Brain microvascular endothelial cell (primary cell): ENCODE results near the gene CNIH2.
"Not testable (repeated sequence)": the region's sequence is repeated elsewhere in the genome, so short reads cannot be mapped to it uniquely, and the experiment has no call there.

Source experiments
- DNase-seq: peaks from one replicate; pipeline ENCODE4 v3.0.0-alpha.2; 2020
- H3K27ac ChIP-seq: fragments of 250-450 bp; sonication (Bioruptor Pico); 2 replicates; pipeline ENCODE4 v1.5.1; 2020; ENCODE audit warnings: mild to moderate bottlenecking, moderate library complexity
- H3K27me3 ChIP-seq: fragments of 250-450 bp; sonication (Bioruptor Pico); replicated peaks from 2 replicates; pipeline ENCODE4 v1.5.1; 2020; ENCODE audit warnings: mild to moderate bottlenecking
- H3K36me3 ChIP-seq: fragments of 250-450 bp; sonication (Bioruptor Pico); replicated peaks from 2 replicates; pipeline ENCODE4 v1.5.1; 2020; ENCODE audit warnings: mild to moderate bottlenecking
- H3K4me3 ChIP-seq: 2 replicates; pipeline ENCODE4 v1.5.1; 2011; ENCODE audit warnings: low read depth, mild to moderate bottlenecking, control low read depth, low read length, moderate library complexity
- in situ Hi-C: cut with HindIII; loops from 2 replicates; pipeline ENCODE4 v1.10.0; 2017; ENCODE audit warnings: low sequenced_read_pairs, low pct_ligation_motif_present
- TF ChIP-seq, protein P1 (sequence below): IDR thresholded peaks from 2 replicates; pipeline ENCODE4 v1.5.1; 2011; ENCODE audit warnings: low read depth, mild to moderate bottlenecking, moderate library complexity, low read length, control low read depth, inconsistent platforms; ENCODE audit errors: missing control alignments

CNIH2 gene

DNA sequence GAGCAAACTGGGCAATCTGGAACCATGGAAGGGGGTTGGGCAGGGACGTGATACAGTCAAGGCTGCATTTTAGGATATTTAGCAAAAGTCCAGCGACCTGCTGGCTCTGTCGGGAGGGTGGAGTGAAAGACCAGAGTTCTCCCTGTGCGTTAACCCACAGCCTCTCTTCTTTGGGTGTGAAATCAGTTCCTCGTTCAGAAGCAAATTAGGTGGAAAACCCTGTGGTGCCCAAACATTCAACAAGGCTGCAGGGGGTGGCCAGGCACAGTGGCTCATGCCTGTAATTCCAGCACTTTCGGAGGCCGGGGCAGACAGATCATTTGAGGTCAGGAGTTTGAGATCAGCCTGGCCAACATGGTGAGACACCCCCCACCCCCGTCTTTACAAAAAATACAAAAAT is 19.6 kb downstream of the CNIH2 start:
- H3K27ac ChIP-seq, result no peak overlapping the region
- in situ Hi-C loops, result no loop called here
- peaks cover 6% of the 10 kb centered on the region for H3K27me3 ChIP-seq
- H3K36me3 ChIP-seq, result no peaks in the 10 kb centered on the region
- no peak for DNase-seq
- TF ChIP-seq, protein P1, sequence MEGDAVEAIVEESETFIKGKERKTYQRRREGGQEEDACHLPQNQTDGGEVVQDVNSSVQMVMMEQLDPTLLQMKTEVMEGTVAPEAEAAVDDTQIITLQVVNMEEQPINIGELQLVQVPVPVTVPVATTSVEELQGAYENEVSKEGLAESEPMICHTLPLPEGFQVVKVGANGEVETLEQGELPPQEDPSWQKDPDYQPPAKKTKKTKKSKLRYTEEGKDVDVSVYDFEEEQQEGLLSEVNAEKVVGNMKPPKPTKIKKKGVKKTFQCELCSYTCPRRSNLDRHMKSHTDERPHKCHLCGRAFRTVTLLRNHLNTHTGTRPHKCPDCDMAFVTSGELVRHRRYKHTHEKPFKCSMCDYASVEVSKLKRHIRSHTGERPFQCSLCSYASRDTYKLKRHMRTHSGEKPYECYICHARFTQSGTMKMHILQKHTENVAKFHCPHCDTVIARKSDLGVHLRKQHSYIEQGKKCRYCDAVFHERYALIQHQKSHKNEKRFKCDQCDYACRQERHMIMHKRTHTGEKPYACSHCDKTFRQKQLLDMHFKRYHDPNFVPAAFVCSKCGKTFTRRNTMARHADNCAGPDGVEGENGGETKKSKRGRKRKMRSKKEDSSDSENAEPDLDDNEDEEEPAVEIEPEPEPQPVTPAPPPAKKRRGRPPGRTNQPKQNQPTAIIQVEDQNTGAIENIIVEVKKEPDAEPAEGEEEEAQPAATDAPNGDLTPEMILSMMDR, result no peak
- no peak overlapping the region for H3K4me3 ChIP-seq

DNA sequence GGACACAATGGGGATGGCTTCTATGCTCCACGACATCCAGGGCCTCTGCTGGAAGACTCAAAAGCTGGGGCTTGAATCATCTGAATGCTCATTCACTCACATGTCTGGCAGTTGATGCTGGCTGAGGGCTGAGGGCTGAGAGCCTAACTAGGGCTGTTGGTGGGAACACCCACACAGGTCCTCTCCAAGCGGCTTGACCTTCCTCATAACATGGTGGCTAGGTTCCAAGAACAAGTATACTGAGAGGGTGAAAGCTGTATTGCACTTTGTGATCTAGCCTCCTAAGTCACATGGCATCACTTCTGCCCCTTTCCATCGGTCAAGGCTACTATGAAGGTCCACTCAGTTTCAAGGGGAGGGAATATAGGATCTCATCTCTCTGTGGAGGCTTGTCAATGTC is 21.2 kb downstream of the CNIH2 start:
- no peak overlapping the region for H3K27ac ChIP-seq
- H3K36me3 ChIP-seq, result no peaks in the 10 kb centered on the region
- no peak overlapping the region for H3K4me3 ChIP-seq
- TF ChIP-seq, protein P1, result no peak
- no peaks in the 10 kb centered on the region for H3K27me3 ChIP-seq
- in situ Hi-C loops, result no loop called here
- DNase-seq, result no peak

DNA sequence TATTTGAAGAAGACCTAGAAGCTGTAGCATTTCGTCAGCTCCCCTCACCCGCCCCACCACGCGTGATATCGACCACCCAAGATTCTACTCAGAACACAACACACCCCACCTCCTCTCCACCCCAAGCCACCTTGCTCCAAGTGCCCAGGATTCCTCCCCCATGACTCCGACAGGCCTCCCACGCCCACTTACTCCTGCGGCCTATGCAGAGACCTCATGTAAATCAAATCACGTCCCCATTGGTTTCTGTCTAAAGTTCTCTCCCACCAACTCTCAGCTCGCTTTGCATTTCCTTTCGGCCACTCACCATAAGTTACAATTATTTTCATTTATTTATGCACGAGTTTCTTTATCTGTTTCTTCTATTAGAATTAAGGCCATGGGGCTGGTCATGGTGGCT is 24.7 kb downstream of the CNIH2 start:
- TF ChIP-seq, protein P1, result no peak
- Histone ChIP-seq H3K36me3 (no peaks in the 10 kb centered on the region), H3K27me3 (no peaks in the 10 kb centered on the region), H3K27ac (no peak overlapping the region), H3K4me3 (no peak overlapping the region)
- in situ Hi-C loops, result no loop called here
- DNase-seq, result no peak

DNA sequence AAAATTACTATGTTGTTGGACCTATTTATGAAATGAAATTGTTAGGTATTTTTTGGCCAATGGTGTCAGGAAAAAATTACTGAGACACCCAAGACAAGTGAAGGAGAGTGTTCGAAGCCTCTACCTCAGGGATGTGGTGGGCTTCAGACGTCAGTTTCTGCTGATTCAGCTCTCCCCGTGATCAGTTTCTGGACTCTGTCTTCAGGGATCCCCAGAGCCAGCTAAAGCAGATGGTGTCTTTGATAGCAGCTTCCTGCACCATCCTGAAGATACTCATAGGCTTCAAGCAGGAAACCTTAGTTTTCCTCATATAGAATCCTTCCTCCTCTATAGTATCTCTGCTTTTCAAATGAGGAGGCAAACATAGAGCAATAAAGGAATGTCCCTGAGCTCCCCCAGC is 31.5 kb downstream of the CNIH2 start:
- no peaks in the 10 kb centered on the region for H3K36me3 ChIP-seq
- DNase-seq, result no peak
- H3K4me3 ChIP-seq, result no peak overlapping the region
- no peak overlapping the region for H3K27ac ChIP-seq
- in situ Hi-C loops, result no loop called here
- no peaks in the 10 kb centered on the region for H3K27me3 ChIP-seq
- TF ChIP-seq, protein P1, result no peak

DNA sequence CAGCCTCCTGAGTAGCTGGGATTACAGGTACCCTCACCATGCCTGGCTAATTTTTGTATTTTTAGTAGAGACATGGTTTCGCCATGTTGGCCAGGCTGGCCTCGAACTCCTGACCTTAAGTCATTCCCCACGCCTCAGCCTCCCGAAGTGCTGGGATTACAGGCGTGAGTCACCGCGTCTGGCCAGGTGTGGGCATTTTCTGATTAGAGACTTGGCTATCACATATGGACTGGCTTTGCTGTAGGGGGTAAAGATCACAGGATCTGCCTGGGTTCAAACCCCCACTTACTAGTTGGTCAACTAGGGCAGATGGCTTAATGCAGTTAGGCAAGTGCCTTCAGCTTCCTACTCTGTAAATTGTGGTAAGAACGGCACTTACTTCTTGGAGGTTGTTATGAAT is 32.3 kb downstream of the CNIH2 start:
- no peak overlapping the region for H3K4me3 ChIP-seq
- H3K27me3 ChIP-seq, result no peaks in the 10 kb centered on the region
- H3K27ac ChIP-seq, result no peak overlapping the region
- TF ChIP-seq, protein P1, result no peak
- in situ Hi-C loops, result no loop called here
- H3K36me3 ChIP-seq, result no peaks in the 10 kb centered on the region
- DNase-seq, result no peak

DNA sequence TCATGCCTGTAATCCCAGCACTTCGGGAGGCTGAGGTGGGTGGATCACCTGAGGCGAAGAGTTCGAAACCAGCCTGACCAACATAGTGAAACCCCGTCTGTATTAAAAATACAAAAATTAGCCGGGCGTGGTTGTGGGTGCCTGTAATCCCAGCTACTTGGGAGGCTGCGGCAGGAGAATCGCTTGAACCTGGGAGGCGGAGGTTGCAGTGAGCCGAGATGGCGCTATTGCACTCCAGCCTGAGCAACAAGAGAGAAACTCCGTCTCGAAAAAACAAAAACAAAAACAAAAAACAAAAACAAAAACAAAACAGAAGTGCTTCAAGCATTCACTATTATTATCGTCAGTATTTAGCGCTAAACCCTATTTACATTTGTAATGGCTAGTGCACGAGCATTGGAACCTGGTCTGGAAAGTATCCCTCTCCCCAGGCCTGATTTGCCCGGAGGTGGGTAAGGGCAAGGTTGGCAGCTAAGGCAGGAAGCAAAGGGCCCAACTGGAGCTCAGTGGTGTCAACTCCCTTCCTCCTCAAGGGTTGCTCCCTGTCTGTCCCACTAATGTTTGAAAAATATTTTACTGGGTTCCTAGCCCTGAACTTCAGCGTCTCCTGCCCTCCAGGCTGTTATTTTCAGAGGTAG is 32.9 kb downstream of the CNIH2 start:
- in situ Hi-C loops, H3K36me3 ChIP-seq, H3K27me3 ChIP-seq: not testable (repeated sequence)

More for the DNA sequence above, 32.9 kb downstream of the CNIH2 start:
- not testable (repeated sequence) for DNase-seq, H3K4me3 ChIP-seq, H3K27ac ChIP-seq
